Measurements from ENCODE around the gene BHLHE23. TPM values are rescaled to one million over a fixed set of nuclear protein-coding genes. Genes with fewer than 3 reads are reported as not detected.

The BHLHE23 gene
- total RNA-seq, 6 donors from 2014 or later: not detected

DNA sequence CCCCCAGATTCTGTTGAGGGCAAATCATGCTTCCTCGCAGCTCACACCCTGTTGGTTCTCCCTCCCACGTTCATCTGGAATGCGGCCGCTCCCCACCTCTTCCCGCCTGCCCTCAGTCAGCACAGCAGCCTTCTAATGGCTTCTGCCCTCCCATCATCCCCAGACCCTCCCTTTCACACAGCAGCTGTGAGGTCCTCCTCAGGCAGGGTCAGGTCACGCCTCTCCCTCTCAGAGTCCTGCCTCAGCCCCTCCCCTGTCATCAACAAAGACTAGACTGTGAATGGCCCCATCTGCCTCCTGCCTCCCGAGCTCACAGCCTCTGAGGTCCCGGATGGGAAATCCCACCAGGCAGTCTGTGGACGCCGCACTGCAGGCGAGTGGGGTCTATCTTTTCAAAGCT, 7.9 kb upstream of the BHLHE23 start:
- ATAC-seq (ENCODE audit: low FRiP score in 2 of 2): peak in 1 of 2 donors; percentile 10
- Histone ChIP-seq H3K27me3 (peaks cover 0 to 41% (median 12%) of the 10 kb centered on the region in 4 donors), H3K4me3 (no peak overlapping the region), H3K9me3 (peaks cover 0 to 8% (median 2%) of the 10 kb centered on the region in 4 donors), H3K27ac (no peak overlapping the region), H3K36me3 (no peaks in the 10 kb centered on the region), H3K4me1 (peaks cover 0 to 3% (median under 1%) of the 10 kb centered on the region in 4 donors)
- no peak for DNase-seq
- TF ChIP-seq POLR2A (IDR thresholded peaks at IDR 0.05) (no peak), POLR2AphosphoS5 (IDR thresholded peaks at IDR 0.05) (no peak), EP300 (IDR thresholded peaks at IDR 0.05) (no peak)
- TF ChIP-seq, protein P1, sequence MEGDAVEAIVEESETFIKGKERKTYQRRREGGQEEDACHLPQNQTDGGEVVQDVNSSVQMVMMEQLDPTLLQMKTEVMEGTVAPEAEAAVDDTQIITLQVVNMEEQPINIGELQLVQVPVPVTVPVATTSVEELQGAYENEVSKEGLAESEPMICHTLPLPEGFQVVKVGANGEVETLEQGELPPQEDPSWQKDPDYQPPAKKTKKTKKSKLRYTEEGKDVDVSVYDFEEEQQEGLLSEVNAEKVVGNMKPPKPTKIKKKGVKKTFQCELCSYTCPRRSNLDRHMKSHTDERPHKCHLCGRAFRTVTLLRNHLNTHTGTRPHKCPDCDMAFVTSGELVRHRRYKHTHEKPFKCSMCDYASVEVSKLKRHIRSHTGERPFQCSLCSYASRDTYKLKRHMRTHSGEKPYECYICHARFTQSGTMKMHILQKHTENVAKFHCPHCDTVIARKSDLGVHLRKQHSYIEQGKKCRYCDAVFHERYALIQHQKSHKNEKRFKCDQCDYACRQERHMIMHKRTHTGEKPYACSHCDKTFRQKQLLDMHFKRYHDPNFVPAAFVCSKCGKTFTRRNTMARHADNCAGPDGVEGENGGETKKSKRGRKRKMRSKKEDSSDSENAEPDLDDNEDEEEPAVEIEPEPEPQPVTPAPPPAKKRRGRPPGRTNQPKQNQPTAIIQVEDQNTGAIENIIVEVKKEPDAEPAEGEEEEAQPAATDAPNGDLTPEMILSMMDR (IDR thresholded peaks at IDR 0.05): no peak
- 9% methylated on average over 7 to 8 of the region's 11 CpGs for WGBS, 2 donors

DNA sequence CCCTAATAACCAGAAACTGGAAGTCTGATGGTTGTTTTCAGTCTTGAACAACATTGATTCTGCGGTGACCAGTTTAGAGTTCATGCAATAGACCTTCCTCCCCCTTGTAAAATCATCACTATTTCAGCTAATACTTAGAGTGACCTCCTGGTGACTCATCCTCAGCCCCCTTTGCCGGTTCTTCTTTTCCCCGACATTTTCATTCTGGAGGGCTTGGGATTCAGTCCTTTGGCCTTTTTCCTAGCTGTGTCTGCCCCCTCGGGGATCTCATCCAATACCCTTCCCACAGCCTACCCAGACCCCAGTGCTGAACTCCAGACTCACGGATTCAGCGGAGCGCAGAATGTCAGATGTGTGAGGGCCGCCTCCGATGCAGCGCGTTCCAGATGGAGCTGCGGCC, 7.5 kb upstream of the BHLHE23 start:
- Histone ChIP-seq H3K27me3 (peaks cover 0 to 45% (median 14%) of the 10 kb centered on the region in 4 donors), H3K27ac (no peak overlapping the region), H3K9me3 (peaks cover 0 to 8% (median 2%) of the 10 kb centered on the region in 4 donors), H3K4me1 (peaks cover under 1 to 6% (median 2%) of the 10 kb centered on the region in 4 donors), H3K36me3 (no peaks in the 10 kb centered on the region), H3K4me3 (no peak overlapping the region)
- no peak for DNase-seq
- TF ChIP-seq EP300 (IDR thresholded peaks at IDR 0.05) (no peak), POLR2A (IDR thresholded peaks at IDR 0.05) (no peak), POLR2AphosphoS5 (IDR thresholded peaks at IDR 0.05) (no peak)
- TF ChIP-seq, protein P1 (IDR thresholded peaks at IDR 0.05): no peak
- no peak for ATAC-seq (ENCODE audit: low FRiP score in 2 of 2)
- WGBS, 2 donors: 16 to 29% methylated on average over 12 of the region's 12 CpGs

DNA sequence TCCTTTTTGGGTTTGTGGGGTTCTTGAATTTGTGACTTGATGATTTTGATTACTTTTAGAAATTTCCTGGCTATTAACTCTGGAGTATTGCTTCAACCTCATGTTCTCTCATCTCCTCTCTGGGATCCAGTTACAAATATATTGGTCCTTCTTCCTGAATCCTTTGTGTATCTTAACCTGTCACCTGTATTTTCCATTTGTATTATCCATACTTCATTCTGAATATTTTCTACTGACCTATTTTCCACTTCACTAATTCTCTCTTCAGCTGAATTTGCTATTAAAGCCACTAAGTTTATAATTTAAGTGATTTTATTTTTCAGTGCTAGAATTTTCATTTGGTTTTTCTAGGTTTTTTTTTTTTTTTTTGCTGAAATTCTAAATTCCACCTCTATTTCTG, 6.4 kb upstream of the BHLHE23 start:
- ATAC-seq (ENCODE audit: low FRiP score in 2 of 2): no peak
- Histone ChIP-seq H3K27me3 (peaks cover 0 to 56% (median 22%) of the 10 kb centered on the region in 4 donors), H3K27ac (no peak overlapping the region), H3K9me3 (peaks cover 0 to 8% (median 2%) of the 10 kb centered on the region in 4 donors), H3K36me3 (no peaks in the 10 kb centered on the region), H3K4me1 (peaks cover 8 to 15% (median 11%) of the 10 kb centered on the region in 4 donors), H3K4me3 (no peak overlapping the region)
- no peak for DNase-seq
- TF ChIP-seq POLR2A (IDR thresholded peaks at IDR 0.05) (no peak), POLR2AphosphoS5 (IDR thresholded peaks at IDR 0.05) (no peak), EP300 (IDR thresholded peaks at IDR 0.05) (no peak)
- TF ChIP-seq, protein P1 (IDR thresholded peaks at IDR 0.05): no peak

DNA sequence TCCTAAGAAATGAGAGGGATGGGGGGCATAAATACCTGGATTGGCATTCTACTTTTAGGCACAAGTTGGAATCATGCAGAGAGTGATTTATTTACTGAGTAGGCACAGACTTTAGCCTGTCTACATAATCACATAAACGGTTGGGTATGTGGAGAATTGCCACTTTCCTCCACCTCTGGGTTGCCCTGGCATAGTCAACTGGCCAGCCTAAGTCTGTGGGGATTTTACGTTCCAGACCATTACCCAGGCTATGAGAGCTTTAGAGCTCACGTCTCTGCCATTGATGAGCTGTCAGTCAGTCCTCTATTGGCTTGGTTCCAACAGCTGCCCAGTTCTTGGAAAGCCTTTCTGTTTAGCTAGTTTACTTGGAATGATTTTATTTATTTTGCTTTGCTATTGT, 5.0 kb upstream of the BHLHE23 start:
- H3K4me3 ChIP-seq: no peak overlapping the region
- H3K36me3 ChIP-seq: no peaks in the 10 kb centered on the region
- H3K4me1 ChIP-seq: peaks cover 12 to 28% (median 16%) of the 10 kb centered on the region in 4 donors
- peaks cover 0 to 62% (median 34%) of the 10 kb centered on the region in 4 donors for H3K27me3 ChIP-seq
- no peak for TF ChIP-seq EP300 (IDR thresholded peaks at IDR 0.05)
- no peak for TF ChIP-seq POLR2A (IDR thresholded peaks at IDR 0.05)
- TF ChIP-seq, protein P1 (IDR thresholded peaks at IDR 0.05): no peak
- TF ChIP-seq POLR2AphosphoS5 (IDR thresholded peaks at IDR 0.05): no peak
- H3K27ac ChIP-seq: no peak overlapping the region
- 33 to 34% methylated on average over 3 of the region's 3 CpGs for WGBS, 2 donors
- ATAC-seq (ENCODE audit: low FRiP score in 2 of 2): no peak
- DNase-seq: no peak
- H3K9me3 ChIP-seq: peaks cover 0 to 8% (median 2%) of the 10 kb centered on the region in 4 donors
